Measurements from ENCODE around the gene REN.

DNA sequence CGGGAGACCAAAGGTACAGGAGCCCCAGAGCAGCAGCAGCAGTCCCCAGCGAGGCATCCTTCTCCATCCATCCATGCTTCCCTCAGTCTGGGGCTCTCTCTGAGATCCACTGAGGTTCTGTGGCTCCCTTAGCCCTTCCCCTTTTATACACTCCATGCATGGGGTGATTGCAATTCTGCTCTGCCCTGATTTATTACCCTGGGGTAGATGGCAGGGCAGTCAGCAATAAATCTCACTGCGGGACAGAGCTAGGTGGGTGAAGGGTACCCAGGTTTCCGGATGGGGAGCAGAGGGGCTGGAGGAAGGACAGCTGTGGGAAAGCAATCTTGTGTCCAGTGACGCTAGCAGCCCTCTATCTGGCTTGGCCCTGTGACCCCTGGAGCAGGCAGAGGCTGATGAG lies at the start of gene REN:
- TF ChIP-seq, protein P1, sequence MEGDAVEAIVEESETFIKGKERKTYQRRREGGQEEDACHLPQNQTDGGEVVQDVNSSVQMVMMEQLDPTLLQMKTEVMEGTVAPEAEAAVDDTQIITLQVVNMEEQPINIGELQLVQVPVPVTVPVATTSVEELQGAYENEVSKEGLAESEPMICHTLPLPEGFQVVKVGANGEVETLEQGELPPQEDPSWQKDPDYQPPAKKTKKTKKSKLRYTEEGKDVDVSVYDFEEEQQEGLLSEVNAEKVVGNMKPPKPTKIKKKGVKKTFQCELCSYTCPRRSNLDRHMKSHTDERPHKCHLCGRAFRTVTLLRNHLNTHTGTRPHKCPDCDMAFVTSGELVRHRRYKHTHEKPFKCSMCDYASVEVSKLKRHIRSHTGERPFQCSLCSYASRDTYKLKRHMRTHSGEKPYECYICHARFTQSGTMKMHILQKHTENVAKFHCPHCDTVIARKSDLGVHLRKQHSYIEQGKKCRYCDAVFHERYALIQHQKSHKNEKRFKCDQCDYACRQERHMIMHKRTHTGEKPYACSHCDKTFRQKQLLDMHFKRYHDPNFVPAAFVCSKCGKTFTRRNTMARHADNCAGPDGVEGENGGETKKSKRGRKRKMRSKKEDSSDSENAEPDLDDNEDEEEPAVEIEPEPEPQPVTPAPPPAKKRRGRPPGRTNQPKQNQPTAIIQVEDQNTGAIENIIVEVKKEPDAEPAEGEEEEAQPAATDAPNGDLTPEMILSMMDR (IDR thresholded peaks at IDR 0.05; ENCODE audit: low read length) = no peak
- TF ChIP-seq EZH2 (IDR thresholded peaks at IDR 0.05; ENCODE audit: borderline replicate concordance, low read length) = no peak
